UCSD-AML1 (cell line): Measurements from ENCODE around the gene KRTAP13-3.
A peak's percentile ranks its signal among the peaks of the same experiment; 100 is the strongest.

Experiments used
- DNase-seq: peaks from one replicate; lab custom pipeline; 2025; ENCODE audit not compliant: unreplicated experiment; lab: John Stamatoyannopoulos, UW

KRTAP13-3 gene, protein sequence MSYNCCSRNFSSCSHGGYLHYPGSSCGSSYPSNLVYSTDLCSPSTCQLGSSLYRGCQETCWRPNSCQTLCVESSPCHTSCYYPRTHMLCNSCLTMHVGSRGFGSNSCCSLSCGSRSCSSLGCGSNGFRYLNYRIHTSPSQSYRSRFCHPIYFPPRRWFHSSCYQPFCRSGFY

GRCh38 chr21:30425826-30426225, at the start of gene KRTAP13-3:
Gene KRTAP13-3, minus strand, starts transcription at chr21:30425926. Its CDS starts 14 bp downstream, at chr21:30425912.
- no peak for DNase-seq

GRCh38 chr21:30468900-30469714, 43.4 kb upstream of the KRTAP13-3 start:
- no peak for DNase-seq

DNA sequence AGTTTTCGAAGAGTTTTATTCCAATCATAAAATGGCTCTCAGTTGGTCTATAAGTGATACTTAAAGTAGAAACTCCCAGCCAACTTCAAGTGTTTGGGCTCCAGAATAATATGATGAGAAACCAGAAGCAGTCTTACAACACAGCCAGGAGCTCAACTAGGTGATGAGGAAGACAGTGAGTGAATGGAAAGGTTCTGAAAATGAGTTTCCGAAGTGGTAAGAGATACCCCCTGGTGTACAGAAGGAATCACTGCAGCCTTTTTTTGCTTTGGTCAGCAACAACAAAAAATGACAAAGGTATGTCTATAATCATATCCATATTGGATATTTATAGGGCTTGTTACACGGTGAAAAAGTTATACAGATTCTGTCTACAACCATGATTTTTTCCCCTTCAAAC, 38.0 kb upstream of the KRTAP13-3 start:
- DNase-seq: no peak

GRCh38 chr21:30448514-30448913, 22.8 kb upstream of the KRTAP13-3 start:
- DNase-seq: no peak

GRCh38 chr21:30447056-30447455, 21.3 kb upstream of the KRTAP13-3 start:
- DNase-seq: no peak

DNA sequence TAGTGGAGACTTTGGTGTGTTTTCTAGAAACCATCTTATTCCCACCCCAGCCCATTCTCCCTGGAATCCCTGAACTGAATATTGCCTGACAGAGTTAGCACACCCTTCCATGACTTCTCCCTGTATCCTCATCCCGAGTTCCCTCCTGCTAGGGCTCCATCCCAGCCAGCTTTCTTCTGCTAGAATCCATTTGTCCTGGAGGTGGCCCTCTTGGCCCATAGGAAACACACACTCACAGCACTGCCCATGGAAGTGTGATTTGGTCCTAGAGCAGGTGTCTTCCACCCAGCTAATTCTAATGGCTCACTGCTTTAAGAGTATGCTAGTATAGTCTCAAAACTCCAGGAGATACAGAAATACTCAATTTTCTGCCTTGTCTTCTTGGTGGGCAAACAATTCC, 18.5 kb upstream of the KRTAP13-3 start:
- no peak for DNase-seq

DNA sequence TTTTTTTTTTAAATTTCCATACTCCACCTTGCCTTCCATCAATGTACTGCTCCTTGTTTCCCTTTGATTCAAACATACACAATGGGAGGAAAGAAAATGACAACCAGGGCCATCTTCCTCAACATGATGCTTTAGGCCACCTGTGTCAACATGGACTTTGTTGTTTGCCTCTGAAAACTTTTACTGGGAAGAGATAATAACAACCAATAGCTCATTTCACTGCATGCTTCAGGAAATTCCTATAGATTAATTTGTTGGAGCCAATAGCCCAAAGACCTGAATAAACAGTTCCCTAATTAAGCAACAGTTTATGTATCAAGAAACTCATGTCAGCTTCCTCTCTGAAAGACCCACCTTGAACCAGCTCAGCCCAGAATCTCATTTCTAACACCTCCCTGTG, 17.5 kb upstream of the KRTAP13-3 start:
- DNase-seq: no peak

DNA sequence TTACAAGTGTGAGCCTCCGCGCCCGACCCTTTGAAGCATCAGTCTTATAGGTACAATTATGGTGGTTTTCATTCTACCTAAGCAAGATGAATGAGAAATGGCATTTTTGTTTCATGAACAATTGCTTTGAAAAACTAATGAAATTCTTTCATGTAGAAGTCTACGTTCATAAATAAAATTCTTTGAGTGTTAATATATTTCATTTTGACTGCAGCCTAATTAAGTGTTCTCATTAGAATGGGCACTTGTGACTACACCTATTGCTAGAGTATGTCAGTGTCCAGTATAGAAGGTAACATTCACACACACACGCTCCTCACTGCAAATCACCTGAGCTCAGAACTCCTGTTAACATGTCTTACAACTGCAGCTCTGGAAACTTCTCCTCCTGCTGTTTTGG, 14.2 kb upstream of the KRTAP13-3 start, which contains the start of gene KRTAP15-1:
KRTAP15-1 (plus strand) TSS at position 301 of the 400 bp plus-strand sequence; CDS start at position 354, 53 bp downstream.
- DNase-seq: no peak

DNA sequence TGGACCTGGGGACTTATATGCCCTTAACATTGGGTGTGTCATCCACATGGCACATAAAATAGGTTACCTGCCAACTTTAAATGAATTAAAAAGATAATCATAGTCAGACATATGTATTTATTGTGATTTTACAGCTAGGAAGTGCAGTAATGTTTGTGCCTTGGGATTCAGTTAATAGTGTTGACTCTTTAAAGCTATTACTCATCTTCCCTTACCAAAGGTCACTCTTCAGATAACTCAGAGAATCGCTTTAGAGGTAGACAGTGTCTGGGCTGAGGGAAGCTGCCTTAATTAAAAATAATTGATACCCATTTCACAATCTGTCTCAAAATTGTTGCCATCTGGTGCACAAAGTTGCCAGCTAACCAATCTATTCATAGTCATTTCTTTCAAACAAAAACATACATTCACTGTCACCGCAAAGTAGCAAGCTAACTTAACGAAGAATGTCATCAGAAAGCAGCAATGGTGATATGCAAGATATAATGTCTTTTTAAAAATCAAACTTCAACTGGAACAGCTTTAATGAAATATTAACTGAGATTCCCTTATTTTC, 11.4 kb upstream of the KRTAP13-3 start:
- no peak for DNase-seq

DNA sequence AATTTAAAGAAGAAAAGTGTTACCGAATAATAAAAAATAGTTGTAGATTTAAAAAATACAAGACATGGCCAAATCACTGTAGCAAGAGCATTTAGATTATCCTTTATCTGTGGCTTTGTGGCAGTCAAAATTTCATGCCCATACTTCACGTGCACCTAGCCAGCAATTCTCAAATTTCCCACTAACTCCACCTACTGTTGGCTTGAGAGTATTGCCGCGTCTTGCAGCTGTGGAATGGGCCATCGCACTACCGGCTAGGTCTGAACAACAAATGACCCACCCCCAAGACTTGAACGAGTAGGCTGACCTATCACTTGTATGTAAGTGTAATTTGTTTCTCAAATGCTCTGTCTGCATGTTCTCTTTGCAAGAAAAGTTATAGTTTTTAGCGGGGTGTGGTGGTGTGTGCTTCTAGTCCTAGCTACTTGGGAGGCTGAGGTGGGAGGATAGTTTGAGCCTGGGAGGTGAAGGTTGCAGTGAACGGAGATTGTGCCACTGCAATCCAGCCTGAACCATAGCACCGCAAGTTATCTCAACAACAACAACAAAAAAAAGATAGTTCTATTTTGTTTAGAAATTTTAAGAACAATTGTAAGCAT, 8.4 kb upstream of the KRTAP13-3 start:
- DNase-seq: peak; percentile 12

DNA sequence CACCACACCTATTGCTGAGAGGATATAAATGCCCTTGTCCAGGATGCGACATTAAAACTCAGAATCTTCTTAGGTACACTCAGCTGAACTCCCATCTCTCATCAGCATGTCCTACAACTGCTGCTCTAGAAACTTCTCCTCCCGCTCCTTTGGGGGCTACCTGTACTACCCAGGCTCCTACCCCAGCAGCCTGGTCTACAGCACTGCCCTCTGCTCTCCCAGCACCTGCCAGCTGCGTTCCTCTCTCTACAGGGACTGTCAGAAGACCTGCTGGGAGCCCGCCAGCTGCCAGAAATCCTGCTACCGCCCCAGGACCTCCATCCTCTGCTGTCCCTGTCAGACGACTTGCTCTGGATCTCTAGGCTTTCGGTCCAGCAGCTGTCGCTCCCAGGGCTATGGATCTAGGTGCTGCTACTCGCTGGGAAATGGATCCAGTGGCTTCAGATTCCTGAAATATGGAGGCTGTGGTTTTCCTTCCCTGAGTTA, 4.5 kb upstream of the KRTAP13-3 start, which contains the start of gene KRTAP13-4:
KRTAP13-4 (plus strand) TSS at position 51 of the 486 bp plus-strand sequence; CDS start at position 107, 56 bp downstream.
- no peak for DNase-seq

- DNase-seq: no peak
These were observed 1.0 kb upstream of the KRTAP13-3 start for GRCh38 chr21:30426731-30427130.

DNA sequence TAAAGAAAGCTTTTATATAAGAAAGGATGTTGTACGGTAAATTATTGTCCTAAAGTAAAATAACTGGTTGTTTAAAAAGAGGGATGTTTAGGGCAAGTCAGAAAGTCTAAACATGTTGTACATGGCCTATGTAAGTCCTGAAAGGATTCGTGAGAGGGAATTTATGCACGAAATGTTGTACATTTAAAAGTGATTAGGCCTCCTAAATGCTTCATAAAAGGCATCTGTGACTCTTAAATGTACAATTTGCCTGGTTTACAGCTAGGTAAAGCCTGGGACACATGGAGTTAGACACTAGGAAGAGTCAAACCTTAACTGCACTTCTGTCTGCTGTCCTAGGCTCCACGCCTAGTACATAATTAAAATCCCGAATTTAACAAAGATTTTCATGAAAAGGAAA, 9.7 kb downstream of the KRTAP13-3 start:
- DNase-seq: no peak

- DNase-seq: peak; percentile 9
These were observed 16.8 kb downstream of the KRTAP13-3 start for GRCh38 chr21:30408782-30409494.

GRCh38 chr21:30395731-30396130, 30.0 kb downstream of the KRTAP13-3 start, which contains the start of gene KRTAP13-1:
Gene KRTAP13-1, plus strand, starts transcription at chr21:30396031. Its CDS starts 56 bp downstream, at chr21:30396087.
- DNase-seq: no peak

DNA sequence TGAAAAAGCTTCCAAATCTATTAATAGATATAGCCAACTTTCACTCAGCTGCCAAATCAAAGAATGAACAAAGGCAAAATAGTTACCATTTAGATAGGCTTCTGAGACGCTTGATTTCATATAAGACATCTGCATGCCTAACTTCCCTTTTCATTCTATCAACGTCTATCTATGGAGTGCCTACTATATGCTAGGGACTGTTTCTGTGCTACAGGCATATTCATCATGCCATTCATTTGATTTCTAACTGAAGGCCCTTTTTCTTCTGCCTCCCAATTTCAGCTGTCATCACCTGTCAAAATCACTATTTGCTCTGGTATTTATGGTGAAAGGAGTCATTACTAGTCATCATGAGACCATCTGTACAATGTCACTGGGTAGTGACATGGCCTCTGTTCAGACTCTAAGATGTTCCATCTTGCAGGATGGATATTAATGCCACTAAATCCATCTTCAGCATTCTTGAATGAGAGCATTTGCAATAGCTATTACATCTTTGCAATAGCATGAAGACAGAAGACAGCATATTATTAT, 34.2 kb downstream of the KRTAP13-3 start:
- no peak for DNase-seq

- DNase-seq: no peak
These were observed 43.5 kb downstream of the KRTAP13-3 start for GRCh38 chr21:30382201-30382600.
